ENCODE measurements around the gene ASGR2. TPM values are rescaled to one million over a fixed set of nuclear protein-coding genes. Genes with fewer than 3 reads are reported as not detected.

The ASGR2 gene
- total RNA-seq, 1 experiment from 2014 or later: not detected

DNA sequence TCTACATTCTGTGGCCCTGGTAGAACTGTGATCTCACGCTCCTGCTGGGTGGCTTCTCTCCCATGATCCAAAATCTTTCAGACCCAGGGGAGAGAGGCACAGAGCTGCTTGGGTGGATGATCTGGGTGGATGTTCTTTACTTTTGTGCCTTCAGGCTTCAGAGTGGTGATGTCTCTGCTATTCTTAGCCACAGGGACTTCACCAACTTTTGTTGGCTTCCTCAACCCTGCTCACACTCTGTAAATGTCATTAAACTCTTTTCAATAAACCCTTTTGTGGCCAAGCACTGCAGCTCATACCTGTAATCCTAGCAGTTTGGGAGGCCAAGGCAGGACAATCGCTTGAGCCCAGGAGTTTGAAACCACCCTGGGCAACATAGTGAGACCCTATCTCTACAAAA lies 42.2 kb downstream of the ASGR2 start:
- no peaks in the 10 kb centered on the region for H3K27me3 ChIP-seq (ENCODE audit: low read length)
- H3K27ac ChIP-seq (ENCODE audit: low read length): no peak overlapping the region
- H3K4me1 ChIP-seq (ENCODE audit: low read length): no peaks in the 10 kb centered on the region
- H3K4me2 ChIP-seq (ENCODE audit: low read depth, low read length, poor library complexity, severe bottlenecking): no peak overlapping the region
- H3K9me3 ChIP-seq (ENCODE audit: low read length): no peaks in the 10 kb centered on the region
- H4K20me1 ChIP-seq (ENCODE audit: insufficient read depth, low read depth, low read length): no peaks in the 10 kb centered on the region
- H3K36me3 ChIP-seq (ENCODE audit: insufficient read depth, low read length): no peaks in the 10 kb centered on the region
- DNase-seq: no peak
- no peak overlapping the region for H3K9ac ChIP-seq (ENCODE audit: low read length)
- no peak overlapping the region for H2AFZ ChIP-seq (ENCODE audit: low read length)
- H3K9me2 ChIP-seq (replicated peaks; ENCODE audit: insufficient read depth, low read length): no peaks in the 10 kb centered on the region
- no peak overlapping the region for H3K4me3 ChIP-seq (ENCODE audit: low read length)
- no peaks in the 10 kb centered on the region for H3K79me2 ChIP-seq (ENCODE audit: low read length)

DNA sequence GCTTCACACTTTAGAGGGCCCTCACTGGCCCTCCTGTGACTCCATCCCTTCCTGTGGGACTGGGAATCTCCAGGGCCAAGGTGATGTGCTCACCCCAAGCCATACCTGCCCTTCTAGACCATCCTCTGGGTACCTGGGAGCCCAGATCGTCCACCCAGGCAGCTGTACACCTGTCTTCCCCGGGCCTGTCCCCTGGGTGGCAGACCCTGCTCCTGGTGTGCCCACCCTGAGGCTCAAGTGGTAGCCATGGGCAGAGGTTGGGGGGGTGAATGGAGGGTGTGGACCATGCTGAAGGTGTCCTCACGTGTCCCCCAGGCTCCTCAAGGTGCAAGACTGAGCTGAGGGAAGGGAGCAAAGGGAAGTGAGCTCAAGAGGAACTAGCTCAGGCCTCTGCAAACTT lies 43.9 kb downstream of the ASGR2 start:
- no peak for DNase-seq
- no peaks in the 10 kb centered on the region for H3K9me3 ChIP-seq (ENCODE audit: low read length)
- no peaks in the 10 kb centered on the region for H3K36me3 ChIP-seq (ENCODE audit: insufficient read depth, low read length)
- no peak overlapping the region for H3K4me2 ChIP-seq (ENCODE audit: low read depth, low read length, poor library complexity, severe bottlenecking)
- H4K20me1 ChIP-seq (ENCODE audit: insufficient read depth, low read depth, low read length): no peaks in the 10 kb centered on the region
- no peaks in the 10 kb centered on the region for H3K27me3 ChIP-seq (ENCODE audit: low read length)
- H3K4me1 ChIP-seq (ENCODE audit: low read length): no peaks in the 10 kb centered on the region
- no peak overlapping the region for H3K9ac ChIP-seq (ENCODE audit: low read length)
- no peak overlapping the region for H3K27ac ChIP-seq (ENCODE audit: low read length)
- H2AFZ ChIP-seq (ENCODE audit: low read length): no peak overlapping the region
- H3K9me2 ChIP-seq (replicated peaks; ENCODE audit: insufficient read depth, low read length): no peaks in the 10 kb centered on the region
- no peak overlapping the region for H3K4me3 ChIP-seq (ENCODE audit: low read length)
- H3K79me2 ChIP-seq (ENCODE audit: low read length): no peaks in the 10 kb centered on the region

DNA sequence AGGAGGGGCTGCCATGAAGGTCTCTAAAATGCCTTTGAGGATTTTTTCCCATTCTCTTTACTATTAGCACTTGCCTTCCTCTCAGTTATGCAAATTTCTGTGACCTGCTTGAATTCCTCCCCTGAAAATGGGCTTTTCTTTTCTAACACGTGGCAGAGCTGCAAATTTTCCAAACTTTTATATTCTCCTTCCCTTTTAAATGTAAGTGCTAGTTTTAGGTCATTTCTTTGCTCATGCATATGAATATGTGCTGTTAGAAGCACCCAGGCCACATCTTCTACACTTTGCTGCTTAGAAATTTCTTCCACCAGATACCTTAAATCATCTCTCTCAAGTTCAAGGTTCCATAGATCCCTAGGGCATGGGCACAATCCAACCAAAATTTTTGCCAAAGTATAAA lies 46.4 kb downstream of the ASGR2 start:
- Histone ChIP-seq H3K79me2 (ENCODE audit: low read length) (no peaks in the 10 kb centered on the region), H3K4me1 (ENCODE audit: low read length) (no peaks in the 10 kb centered on the region), H3K4me2 (ENCODE audit: low read depth, low read length, poor library complexity, severe bottlenecking) (no peak overlapping the region), H3K9me2 (replicated peaks; ENCODE audit: insufficient read depth, low read length) (no peaks in the 10 kb centered on the region), H3K36me3 (ENCODE audit: insufficient read depth, low read length) (no peaks in the 10 kb centered on the region), H3K27me3 (ENCODE audit: low read length) (no peaks in the 10 kb centered on the region), H3K4me3 (ENCODE audit: low read length) (no peak overlapping the region), H2AFZ (ENCODE audit: low read length) (no peak overlapping the region), H3K9ac (ENCODE audit: low read length) (no peak overlapping the region), H4K20me1 (ENCODE audit: insufficient read depth, low read depth, low read length) (no peaks in the 10 kb centered on the region), H3K27ac (ENCODE audit: low read length) (no peak overlapping the region), H3K9me3 (ENCODE audit: low read length) (no peaks in the 10 kb centered on the region)
- no peak for DNase-seq

DNA sequence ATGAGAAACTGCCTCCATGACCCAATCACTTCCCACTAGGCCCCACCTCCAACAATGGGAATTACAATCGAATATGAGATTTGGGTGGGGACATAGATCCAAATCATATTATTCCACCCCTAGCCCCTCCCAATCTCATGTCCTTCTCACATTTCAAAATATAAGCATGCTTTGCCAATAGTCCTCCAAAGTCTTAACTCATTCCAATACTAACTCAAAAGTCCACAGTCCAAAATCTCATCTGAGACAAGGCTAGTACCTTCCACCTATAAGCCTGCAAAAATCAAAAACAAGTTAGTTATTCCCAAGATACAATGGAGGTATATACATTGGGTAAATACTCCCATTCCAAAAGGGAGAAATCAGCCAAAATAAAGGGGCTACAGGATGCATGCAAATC lies 47.4 kb downstream of the ASGR2 start:
- Histone ChIP-seq H2AFZ (ENCODE audit: low read length) (no peak overlapping the region), H3K4me2 (ENCODE audit: low read depth, low read length, poor library complexity, severe bottlenecking) (no peak overlapping the region), H3K4me1 (ENCODE audit: low read length) (no peaks in the 10 kb centered on the region), H3K4me3 (ENCODE audit: low read length) (no peak overlapping the region), H3K79me2 (ENCODE audit: low read length) (no peaks in the 10 kb centered on the region), H3K9me2 (replicated peaks; ENCODE audit: insufficient read depth, low read length) (no peaks in the 10 kb centered on the region), H3K9me3 (ENCODE audit: low read length) (no peaks in the 10 kb centered on the region), H3K9ac (ENCODE audit: low read length) (no peak overlapping the region), H3K27me3 (ENCODE audit: low read length) (no peaks in the 10 kb centered on the region), H3K36me3 (ENCODE audit: insufficient read depth, low read length) (no peaks in the 10 kb centered on the region), H3K27ac (ENCODE audit: low read length) (no peak overlapping the region), H4K20me1 (ENCODE audit: insufficient read depth, low read depth, low read length) (no peaks in the 10 kb centered on the region)
- DNase-seq: no peak

DNA sequence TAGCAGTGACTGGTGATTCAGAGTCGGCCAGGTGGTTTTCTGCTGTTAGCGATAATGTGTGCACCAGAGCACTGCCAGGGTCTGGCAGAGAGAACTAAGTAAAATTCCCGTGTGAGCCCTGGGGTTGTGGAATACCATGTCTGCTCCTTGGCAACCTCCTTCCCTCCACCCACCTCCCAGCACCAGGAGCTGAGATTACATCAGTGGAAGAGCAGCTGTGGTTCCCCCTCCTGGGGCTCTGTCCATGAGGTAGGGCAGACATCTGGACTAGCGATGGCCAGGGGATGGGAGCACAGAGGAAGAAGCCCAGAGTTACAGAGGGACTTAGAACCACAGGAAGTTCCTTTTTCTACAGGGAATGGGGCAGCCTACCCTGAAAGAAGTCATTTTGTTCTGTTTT lies 50.4 kb downstream of the ASGR2 start:
- H3K9ac ChIP-seq (ENCODE audit: low read length): no peak overlapping the region
- no peaks in the 10 kb centered on the region for H4K20me1 ChIP-seq (ENCODE audit: insufficient read depth, low read depth, low read length)
- no peaks in the 10 kb centered on the region for H3K27me3 ChIP-seq (ENCODE audit: low read length)
- H3K4me3 ChIP-seq (ENCODE audit: low read length): no peak overlapping the region
- H3K79me2 ChIP-seq (ENCODE audit: low read length): no peaks in the 10 kb centered on the region
- no peak for DNase-seq
- no peak overlapping the region for H3K27ac ChIP-seq (ENCODE audit: low read length)
- H3K9me2 ChIP-seq (replicated peaks; ENCODE audit: insufficient read depth, low read length): no peaks in the 10 kb centered on the region
- H2AFZ ChIP-seq (ENCODE audit: low read length): no peak overlapping the region
- no peaks in the 10 kb centered on the region for H3K4me1 ChIP-seq (ENCODE audit: low read length)
- H3K4me2 ChIP-seq (ENCODE audit: low read depth, low read length, poor library complexity, severe bottlenecking): no peak overlapping the region
- H3K36me3 ChIP-seq (ENCODE audit: insufficient read depth, low read length): no peaks in the 10 kb centered on the region
- no peaks in the 10 kb centered on the region for H3K9me3 ChIP-seq (ENCODE audit: low read length)

DNA sequence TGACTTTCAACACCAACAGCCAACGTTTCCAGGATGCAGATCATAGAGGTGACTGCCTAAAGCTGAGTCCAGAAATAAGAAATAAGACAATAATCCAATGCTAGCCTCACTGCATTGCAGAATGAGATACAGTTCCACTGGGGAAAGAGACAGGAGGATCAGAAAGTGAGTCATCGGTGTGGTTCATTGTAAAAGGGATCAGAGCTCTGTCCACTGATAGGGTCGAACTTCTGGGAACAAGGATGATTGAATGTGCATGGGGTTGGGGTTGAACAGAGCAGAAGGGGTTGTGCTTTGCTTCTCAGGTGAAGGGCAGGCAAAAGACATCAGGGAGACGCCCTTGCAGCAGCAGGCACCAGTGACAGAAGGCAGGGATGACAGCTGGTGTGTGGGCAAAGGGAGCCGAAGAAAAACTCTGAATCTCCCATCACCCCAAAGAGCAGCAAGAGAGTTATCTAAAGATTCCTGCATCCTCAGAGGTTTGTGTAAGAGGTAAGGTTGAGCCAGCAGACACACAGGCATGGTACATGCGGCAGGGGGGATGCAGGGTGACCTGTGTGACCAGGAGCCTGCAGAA lies 51.0 kb downstream of the ASGR2 start:
- no peaks in the 10 kb centered on the region for H3K9me2 ChIP-seq (replicated peaks; ENCODE audit: insufficient read depth, low read length)
- H3K36me3 ChIP-seq (ENCODE audit: insufficient read depth, low read length): no peaks in the 10 kb centered on the region
- no peaks in the 10 kb centered on the region for H4K20me1 ChIP-seq (ENCODE audit: insufficient read depth, low read depth, low read length)
- DNase-seq: no peak
- H3K4me3 ChIP-seq (ENCODE audit: low read length): no peak overlapping the region
- no peak overlapping the region for H3K9ac ChIP-seq (ENCODE audit: low read length)
- H3K27ac ChIP-seq (ENCODE audit: low read length): no peak overlapping the region
- no peaks in the 10 kb centered on the region for H3K4me1 ChIP-seq (ENCODE audit: low read length)
- H3K9me3 ChIP-seq (ENCODE audit: low read length): no peaks in the 10 kb centered on the region
- no peaks in the 10 kb centered on the region for H3K79me2 ChIP-seq (ENCODE audit: low read length)
- no peak overlapping the region for H3K4me2 ChIP-seq (ENCODE audit: low read depth, low read length, poor library complexity, severe bottlenecking)
- H3K27me3 ChIP-seq (ENCODE audit: low read length): no peaks in the 10 kb centered on the region
- H2AFZ ChIP-seq (ENCODE audit: low read length): no peak overlapping the region

DNA sequence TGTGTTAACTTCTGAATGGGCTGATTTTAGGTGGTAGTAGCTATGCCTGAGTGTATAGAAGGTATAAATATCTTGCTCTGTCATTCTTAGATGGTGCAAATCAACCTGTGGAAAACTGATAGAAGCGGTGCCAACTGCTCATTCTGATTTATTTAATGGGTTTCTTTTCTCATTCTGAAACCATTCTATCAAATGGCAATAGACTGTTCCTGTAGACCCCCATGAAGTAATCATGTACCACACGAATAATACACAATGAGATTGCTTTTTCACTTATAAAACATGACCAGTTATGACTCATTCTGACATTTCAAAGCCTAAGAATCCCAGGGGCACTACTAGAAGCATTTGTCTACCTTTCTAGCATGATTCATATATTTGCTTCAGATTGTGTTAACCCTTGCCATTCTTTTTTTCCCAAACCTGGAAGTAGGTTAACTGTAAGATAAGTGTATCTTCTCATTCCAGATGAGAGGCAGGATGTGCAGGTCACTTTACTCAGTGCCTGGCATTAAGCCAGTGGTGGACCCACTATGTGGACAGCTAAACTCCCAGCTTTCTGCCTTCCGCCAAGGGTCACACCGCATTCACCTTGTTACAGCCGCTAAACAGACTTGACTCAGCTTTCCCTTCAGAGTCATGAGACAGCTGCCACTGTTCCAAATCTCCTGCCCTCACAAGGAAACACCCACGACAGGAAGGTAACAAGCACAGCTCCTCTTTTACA lies 54.3 kb downstream of the ASGR2 start:
- no peaks in the 10 kb centered on the region for H3K79me2 ChIP-seq (ENCODE audit: low read length)
- H3K4me3 ChIP-seq (ENCODE audit: low read length): no peak overlapping the region
- H3K27ac ChIP-seq (ENCODE audit: low read length): no peak overlapping the region
- no peak for DNase-seq
- H3K9ac ChIP-seq (ENCODE audit: low read length): no peak overlapping the region
- no peaks in the 10 kb centered on the region for H3K9me3 ChIP-seq (ENCODE audit: low read length)
- no peak overlapping the region for H2AFZ ChIP-seq (ENCODE audit: low read length)
- H3K4me1 ChIP-seq (ENCODE audit: low read length): no peaks in the 10 kb centered on the region
- H3K9me2 ChIP-seq (replicated peaks; ENCODE audit: insufficient read depth, low read length): no peaks in the 10 kb centered on the region
- no peaks in the 10 kb centered on the region for H3K27me3 ChIP-seq (ENCODE audit: low read length)
- no peaks in the 10 kb centered on the region for H4K20me1 ChIP-seq (ENCODE audit: insufficient read depth, low read depth, low read length)
- no peaks in the 10 kb centered on the region for H3K36me3 ChIP-seq (ENCODE audit: insufficient read depth, low read length)
- H3K4me2 ChIP-seq (ENCODE audit: low read depth, low read length, poor library complexity, severe bottlenecking): no peak overlapping the region

DNA sequence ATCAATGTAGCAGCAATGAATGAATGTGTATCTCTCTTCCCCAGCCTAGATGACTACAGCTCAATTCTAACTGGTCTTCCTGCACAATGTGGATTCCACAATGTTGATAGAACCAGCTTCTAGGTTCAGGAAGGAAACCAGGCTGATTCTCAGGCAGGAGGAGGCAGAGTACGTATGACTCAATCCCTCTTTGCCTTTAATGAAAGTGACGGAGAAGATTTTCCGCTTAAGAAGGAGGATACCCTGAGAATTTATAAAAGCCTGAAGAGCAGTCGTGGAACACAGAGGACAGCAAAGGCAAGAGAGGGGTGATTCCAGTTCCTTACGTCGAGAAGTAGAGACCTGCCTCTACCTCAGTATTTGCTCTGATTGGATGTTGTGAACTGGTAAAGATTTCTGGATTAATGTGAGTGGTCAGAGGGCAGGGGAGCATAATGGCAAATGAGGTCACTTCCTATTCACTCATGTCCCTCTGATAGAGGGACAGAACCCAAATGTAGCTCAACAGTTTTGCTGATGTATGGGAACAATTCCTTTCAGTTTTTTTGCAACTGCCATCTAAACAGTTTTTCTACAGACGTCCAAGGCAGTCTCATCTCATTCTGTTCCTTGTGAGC lies 55.7 kb downstream of the ASGR2 start:
- no peak overlapping the region for H2AFZ ChIP-seq (ENCODE audit: low read length)
- H3K27ac ChIP-seq (ENCODE audit: low read length): no peak overlapping the region
- no peaks in the 10 kb centered on the region for H3K9me3 ChIP-seq (ENCODE audit: low read length)
- H3K79me2 ChIP-seq (ENCODE audit: low read length): no peaks in the 10 kb centered on the region
- DNase-seq: no peak
- no peak overlapping the region for H3K4me3 ChIP-seq (ENCODE audit: low read length)
- no peak overlapping the region for H3K4me2 ChIP-seq (ENCODE audit: low read depth, low read length, poor library complexity, severe bottlenecking)
- no peaks in the 10 kb centered on the region for H3K9me2 ChIP-seq (replicated peaks; ENCODE audit: insufficient read depth, low read length)
- no peaks in the 10 kb centered on the region for H3K4me1 ChIP-seq (ENCODE audit: low read length)
- no peaks in the 10 kb centered on the region for H3K36me3 ChIP-seq (ENCODE audit: insufficient read depth, low read length)
- no peaks in the 10 kb centered on the region for H4K20me1 ChIP-seq (ENCODE audit: insufficient read depth, low read depth, low read length)
- H3K27me3 ChIP-seq (ENCODE audit: low read length): no peaks in the 10 kb centered on the region
- no peak overlapping the region for H3K9ac ChIP-seq (ENCODE audit: low read length)
